ENCODE results near the gene ADAMTSL4.
"Not testable (repeated sequence)": the region's sequence is repeated elsewhere in the genome, so short reads cannot be mapped to it uniquely, and the experiment has no call there.

Gene ADAMTSL4

GRCh38 chr1:150567717-150568593, 18.7 kb downstream of the ADAMTSL4 start:
- DNase-seq (ENCODE audit: low spot score), result no peak

GRCh38 chr1:150568594-150568966, 19.4 kb downstream of the ADAMTSL4 start:
- no peak for DNase-seq (ENCODE audit: low spot score)

- no peak for DNase-seq (ENCODE audit: low spot score)
Measured at GRCh38 chr1:150572918-150573647, 23.9 kb downstream of the ADAMTSL4 start.

GRCh38 chr1:150573648-150574071, 24.5 kb downstream of the ADAMTSL4 start:
- not testable (repeated sequence) for DNase-seq (ENCODE audit: low spot score)

- DNase-seq (ENCODE audit: low spot score), result no peak
Measured at GRCh38 chr1:150574260-150575071, 25.3 kb downstream of the ADAMTSL4 start.

GRCh38 chr1:150575072-150575489, 25.9 kb downstream of the ADAMTSL4 start:
- DNase-seq (ENCODE audit: low spot score), result no peak

GRCh38 chr1:150575518-150576366, 26.5 kb downstream of the ADAMTSL4 start:
- DNase-seq (ENCODE audit: low spot score), result no peak

GRCh38 chr1:150576367-150576711, 27.1 kb downstream of the ADAMTSL4 start:
- DNase-seq (ENCODE audit: low spot score), result no peak

GRCh38 chr1:150576794-150577556, 27.8 kb downstream of the ADAMTSL4 start:
- no peak for DNase-seq (ENCODE audit: low spot score)

- DNase-seq (ENCODE audit: low spot score), result peak; percentile 56
Measured at GRCh38 chr1:150577557-150578271, 28.5 kb downstream of the ADAMTSL4 start.

GRCh38 chr1:150578272-150579109, 29.3 kb downstream of the ADAMTSL4 start:
- no peak for DNase-seq (ENCODE audit: low spot score)

- peak; percentile 88 for DNase-seq (ENCODE audit: low spot score)
Measured at GRCh38 chr1:150579110-150579944, 30.1 kb downstream of the ADAMTSL4 start, which contains the start of gene MCL1. MCL1 (minus strand) TSS chr1:150579610; CDS start chr1:150579530, 80 bp downstream.

GRCh38 chr1:150579945-150580642, 30.9 kb downstream of the ADAMTSL4 start:
- no peak for DNase-seq (ENCODE audit: low spot score)

GRCh38 chr1:150580966-150581365, 31.8 kb downstream of the ADAMTSL4 start:
- DNase-seq (ENCODE audit: low spot score), result not testable (repeated sequence)

GRCh38 chr1:150581437-150581836, 32.2 kb downstream of the ADAMTSL4 start:
- not testable (repeated sequence) for DNase-seq (ENCODE audit: low spot score)

- DNase-seq (ENCODE audit: low spot score), result not testable (repeated sequence)
Measured at GRCh38 chr1:150581962-150582361, 32.8 kb downstream of the ADAMTSL4 start.

GRCh38 chr1:150582371-150582770, 33.2 kb downstream of the ADAMTSL4 start:
- no peak for DNase-seq (ENCODE audit: low spot score)

Measured in CD4-positive, alpha-beta T cell treated with Interleukin-6 at 100 ng/mL for 8 hours (primary cell).